Measurements from ENCODE around the gene DHRS3. TPM values are rescaled to one million over a fixed set of nuclear protein-coding genes. Genes with fewer than 3 reads are reported as not detected.

Gene DHRS3
- total and polyA plus RNA-seq, 2 donors (not counting 3 experiments of a cell fraction or from before 2014, with no cell fraction given), result 54.3 to 75.2 TPM

- peaks cover 11% of the 10 kb centered on the region for H3K79me2 ChIP-seq (ENCODE audit: control insufficient read depth, insufficient read depth, low read length)
- no peaks in the 10 kb centered on the region for H3K9me3 ChIP-seq (replicated peaks; ENCODE audit: control insufficient read depth, insufficient read depth, low read length)
- H4K20me1 ChIP-seq (replicated peaks; ENCODE audit: control insufficient read depth, extremely low read depth, insufficient read depth, low read length), result no peaks in the 10 kb centered on the region
- peak overlapping the region; percentile 73 for H3K27ac ChIP-seq (ENCODE audit: insufficient read depth, low read depth, low read length)
- FAIRE-seq (no peak), DNase-seq (ENCODE audit: low read depth, low spot score) (no peak)
- H3K9ac ChIP-seq (replicated peaks; ENCODE audit: extremely low read depth, insufficient read depth, low read length), result peak overlapping the region; percentile 92
- H3K4me3 ChIP-seq (replicated peaks in 1 of 3; ENCODE audit: insufficient read depth in 1 of 3, low read depth in 1 of 3, low read length in 3 of 3), result peak overlapping the region; percentile 1 to 81 (median 76)
- POLR2A ChIA-PET, result interaction anchor here (0.5 to 1.9 kb wide), 6 partner anchors 17 to 213 kb away, joined by 3 to 9 read pairs (median 4); no protein-coding TSS in a partner anchor
- peaks cover 30% of the 10 kb centered on the region for H3K4me1 ChIP-seq (ENCODE audit: control insufficient read depth, extremely low read depth, insufficient read depth, low read length)
- no peak overlapping the region for H2AFZ ChIP-seq (ENCODE audit: low read depth, low read length)
- CTCF ChIA-PET, result interaction anchor here (0.9 to 9.2 kb wide), 24 partner anchors 16 to 494 kb away, joined by 3 to 131 read pairs (median 9); no protein-coding TSS in a partner anchor
- TF ChIP-seq CTCF (IDR thresholded peaks at IDR 0.05; ENCODE audit: extremely low read depth in 1 of 2, insufficient read depth in 1 of 2, low read depth in 1 of 2, low read length in 2 of 2), result no peak
- TF ChIP-seq MYC (IDR thresholded peaks at IDR 0.05; ENCODE audit: low read depth, low read length), result no peak
- TF ChIP-seq, protein P1, sequence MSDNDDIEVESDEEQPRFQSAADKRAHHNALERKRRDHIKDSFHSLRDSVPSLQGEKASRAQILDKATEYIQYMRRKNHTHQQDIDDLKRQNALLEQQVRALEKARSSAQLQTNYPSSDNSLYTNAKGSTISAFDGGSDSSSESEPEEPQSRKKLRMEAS (IDR thresholded peaks at IDR 0.05; ENCODE audit: insufficient read depth, insufficient read length), result no peak
- TF ChIP-seq FOS (IDR thresholded peaks at IDR 0.05; ENCODE audit: borderline replicate concordance, insufficient read depth, low read length), result no peak
- no peak for TF ChIP-seq JUN (IDR thresholded peaks at IDR 0.05; ENCODE audit: borderline replicate concordance, insufficient read depth, insufficient read length, low read depth)
- TF ChIP-seq POLR2A (IDR thresholded peaks at IDR 0.05; ENCODE audit: low read depth, low read length), result no peak
- TF ChIP-seq EZH2 (IDR thresholded peaks at IDR 0.05; ENCODE audit: borderline replicate concordance, low read depth, low read length, severe bottlenecking), result no peak
- no peak for TF ChIP-seq GATA2 (IDR thresholded peaks at IDR 0.05; ENCODE audit: insufficient read depth, insufficient read length, low read depth, low read length)
- no peaks in the 10 kb centered on the region for H3K27me3 ChIP-seq (ENCODE audit: control insufficient read depth in 2 of 2, insufficient read depth in 2 of 2, low read length in 2 of 2)
- H3K9me1 ChIP-seq (replicated peaks; ENCODE audit: control insufficient read depth, extremely low read depth, insufficient read depth, low read length), result no peaks in the 10 kb centered on the region
- peak overlapping the region; percentile 73 for H3K4me2 ChIP-seq (ENCODE audit: insufficient read depth, low read length)
- BruUV-seq (replicated peaks), result TSS peak; percentile 73
- H3K36me3 ChIP-seq (ENCODE audit: control insufficient read depth in 2 of 2, extremely low read depth in 1 of 2, insufficient read depth in 2 of 2, low read length in 2 of 2), result no peaks in the 10 kb centered on the region
- dilution Hi-C loops (cut with MboI; ENCODE audit: extremely low pct_ligation_motif_present, low sequenced_read_pairs) (no loop called here), intact Hi-C loops (cut with micrococcal nuclease) (loop anchor here (1.0 to 2.0 kb wide), 4 partner anchors 14 to 388 kb away; partner anchors contain the start of gene VPS13D)
Observed at GRCh38 chr1:12618661-12618964, 603 bp upstream of the DHRS3 start.
